CD4-positive, alpha-beta T cell (primary cell): ENCODE data around the gene XYLT1. TPM values are rescaled to one million over a fixed set of nuclear protein-coding genes. Genes with fewer than 3 reads are reported as not detected.

Experiments used
- ATAC-seq: fragments of 200-7000 bp; cut with Tn5 transposase; one replicate; pipeline ENCODE4 v1.10.0; 2022; ENCODE audit warnings: mild to moderate bottlenecking; ENCODE audit not compliant: poor library complexity
- CTCF ChIA-PET: fragments of 350-600 bp; sonication (Branson Sonifier 250); formaldehyde crosslinking; loops from one replicate; lab custom pipeline; 2021; ENCODE audit warnings: antibody characterized with exemption, inconsistent platforms; lab: Charles Lee
- POLR2A ChIA-PET: fragments of 350-600 bp; sonication (Branson Sonifier 250); formaldehyde crosslinking; loops from one replicate; lab custom pipeline; 2021; ENCODE audit warnings: antibody characterized with exemption, inconsistent platforms; lab: Charles Lee
- DNase-seq, 14 experiments: peaks; one replicate each; pipeline ENCODE4 v3.0.0-alpha.2; 2013 to 2020; ENCODE audit warnings: mixed read lengths in 2 of 14
- H3K27ac ChIP-seq, 2 donors: one replicate each; pipeline versions ENCODE4 v1.5.1 to v1.7.0; 2013; ENCODE audit warnings: low read length in 2 of 2, low read depth in 1 of 2, mild to moderate bottlenecking in 1 of 2
- H3K27me3 ChIP-seq, 2 experiments: 1 replicate in 1 of 2; 2 replicates in 1 of 2; pipeline versions ENCODE4 v1.6.1 to v1.7.0; 2013; ENCODE audit warnings: low read length in 2 of 2, control low read depth in 1 of 2, mild to moderate bottlenecking in 1 of 2, moderate library complexity in 1 of 2; ENCODE audit not compliant: insufficient read depth in 2 of 2, control insufficient read depth in 1 of 2
- H3K36me3 ChIP-seq: one replicate; pipeline ENCODE4 v1.6.1; 2013; ENCODE audit warnings: low read length, control low read depth; ENCODE audit not compliant: insufficient read depth
- H3K4me1 ChIP-seq: one replicate; pipeline ENCODE4 v1.6.1; 2013; ENCODE audit warnings: low read length, control low read depth; ENCODE audit not compliant: insufficient read depth
- H3K4me3 ChIP-seq: one replicate; pipeline ENCODE4 v1.5.1; 2013; ENCODE audit warnings: mild to moderate bottlenecking, low read length, moderate library complexity
- H3K9me3 ChIP-seq, 2 experiments: 1 replicate in 1 of 2; 2 replicates in 1 of 2; pipeline versions ENCODE4 v1.6.1 to v1.7.0; 2013; ENCODE audit warnings: low read length in 2 of 2, mild to moderate bottlenecking in 2 of 2, control low read depth in 1 of 2, moderate library complexity in 1 of 2; ENCODE audit not compliant: control insufficient read depth in 1 of 2, insufficient read depth in 1 of 2
- H3K27ac Mint-ChIP-seq: one replicate; pipeline ENCODE4 v1.8.0; 2020; ENCODE audit warnings: mixed read lengths
- H3K27me3 Mint-ChIP-seq: one replicate; pipeline ENCODE4 v1.8.0; 2021; ENCODE audit warnings: mixed read lengths
- H3K36me3 Mint-ChIP-seq: one replicate; pipeline ENCODE4 v1.8.0; 2021; ENCODE audit warnings: low read depth, mixed read lengths
- H3K4me1 Mint-ChIP-seq: one replicate; pipeline ENCODE4 v1.8.0; 2021; ENCODE audit warnings: low read depth, mixed read lengths
- H3K4me3 Mint-ChIP-seq: one replicate; pipeline ENCODE4 v1.8.0; 2020; ENCODE audit warnings: mild to moderate bottlenecking, mixed read lengths
- H3K9me3 Mint-ChIP-seq: one replicate; pipeline ENCODE4 v1.8.0; 2020; ENCODE audit warnings: mixed read lengths
- CTCF ChIP-seq: fragments of 200-600 bp; IDR thresholded peaks from one replicate; pipeline ENCODE4 v1.8.0; 2022; ENCODE audit warnings: antibody characterized with exemption, mild to moderate bottlenecking
- intact Hi-C, 2 experiments: fragments of 100-400 bp; cut with DNase I in 1 of 2; cut with micrococcal nuclease in 1 of 2; formaldehyde crosslinking; loops; one replicate each; pipeline versions ENCODE4 v1.15.1 to v1.9.0; 2023 to 2025; cut with DNase I, micrococcal nuclease
- total RNA-seq, 174 experiments: library from RNA in 2 of 174; stranded (reverse) in 2 of 174; gene quantifications; one replicate each; pipeline ENCODE4 v1.2.3 and lab custom pipeline; 2021 to 2026

XYLT1 gene
- total RNA-seq, 2 experiments from 2014 or later, result 26.0 to 27.1 TPM

DNA sequence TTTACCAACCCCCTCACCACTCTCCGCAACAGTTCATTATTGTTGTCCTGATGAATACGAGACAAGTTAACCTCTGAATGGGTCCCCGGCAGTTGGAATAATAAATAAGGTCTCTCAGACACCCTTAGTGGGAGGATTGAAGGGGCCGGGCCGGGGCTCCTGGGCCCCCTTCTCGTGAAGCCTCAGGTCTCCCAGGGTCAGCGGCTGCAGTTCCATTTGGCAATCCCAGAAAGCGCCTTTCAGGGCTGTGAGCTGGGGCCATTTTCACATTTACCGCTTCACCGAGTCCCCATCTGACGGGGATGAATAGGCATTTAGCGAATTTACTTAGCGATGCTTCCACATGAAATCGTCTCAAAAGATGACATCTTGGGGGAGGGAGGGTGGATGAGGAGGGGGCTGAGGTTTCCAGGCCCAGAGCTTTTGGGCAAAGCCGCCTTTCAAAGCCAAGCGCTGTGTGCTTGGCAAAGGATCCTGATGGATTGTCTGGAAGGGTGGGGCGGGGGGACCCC, 309.8 kb downstream of the XYLT1 start:
- CTCF ChIA-PET, result no interaction called here
- H3K36me3 ChIP-seq, result peaks cover 11% of the 10 kb centered on the region
- Mint-ChIP-seq H3K36me3 (peaks cover 46% of the 10 kb centered on the region), H3K4me3 (no peak overlapping the region), H3K4me1 (no peaks in the 10 kb centered on the region), H3K27me3 (no peaks in the 10 kb centered on the region), H3K9me3 (no peaks in the 10 kb centered on the region), H3K27ac (no peak overlapping the region)
- ATAC-seq (no peak), DNase-seq (no peak)
- H3K4me1 ChIP-seq, result no peaks in the 10 kb centered on the region
- POLR2A ChIA-PET, result no interaction called here
- H3K4me3 ChIP-seq, result no peak overlapping the region
- H3K27ac ChIP-seq, result no peak overlapping the region
- H3K9me3 ChIP-seq, result no peaks in the 10 kb centered on the region
- TF ChIP-seq CTCF, result no peak
- intact Hi-C loops, result no loop called here
- H3K27me3 ChIP-seq, result no peaks in the 10 kb centered on the region

GRCh38 chr16:17160285-17160853, 310.4 kb downstream of the XYLT1 start:
- CTCF ChIA-PET, result no interaction called here
- H3K27ac ChIP-seq, result no peak overlapping the region
- peaks cover 15% of the 10 kb centered on the region for H3K36me3 ChIP-seq
- no peak overlapping the region for H3K27ac Mint-ChIP-seq
- H3K4me1 Mint-ChIP-seq, result no peaks in the 10 kb centered on the region
- H3K27me3 Mint-ChIP-seq, result no peaks in the 10 kb centered on the region
- peaks cover 41% of the 10 kb centered on the region for H3K36me3 Mint-ChIP-seq
- no peaks in the 10 kb centered on the region for H3K27me3 ChIP-seq
- POLR2A ChIA-PET, result no interaction called here
- no peaks in the 10 kb centered on the region for H3K9me3 ChIP-seq
- no peaks in the 10 kb centered on the region for H3K4me1 ChIP-seq
- ATAC-seq (no peak), DNase-seq (no peak)
- no peak for TF ChIP-seq CTCF
- no peaks in the 10 kb centered on the region for H3K9me3 Mint-ChIP-seq
- no peak overlapping the region for H3K4me3 ChIP-seq
- H3K4me3 Mint-ChIP-seq, result no peak overlapping the region
- intact Hi-C loops, result no loop called here

DNA sequence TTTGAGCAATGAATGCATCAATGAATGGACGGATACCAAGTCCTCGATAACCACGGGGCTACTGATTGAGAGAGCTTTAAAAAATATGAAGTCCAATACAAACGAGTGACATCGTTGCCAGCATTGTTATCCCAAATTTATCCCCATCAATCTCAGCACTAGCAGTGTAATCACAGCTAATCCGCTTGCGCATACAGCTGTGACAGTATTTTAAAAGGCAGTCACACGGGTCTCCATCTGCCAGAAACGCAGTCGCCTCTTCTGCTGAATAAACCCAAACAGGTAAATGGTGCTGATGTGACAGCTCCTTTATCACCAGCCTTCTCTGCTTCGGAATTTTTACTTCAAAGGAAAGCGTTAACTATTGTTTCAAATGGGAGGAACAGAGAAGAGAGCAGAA, 311.1 kb downstream of the XYLT1 start:
- intact Hi-C loops, result no loop called here
- Histone ChIP-seq H3K4me1 (no peaks in the 10 kb centered on the region), H3K27me3 (no peaks in the 10 kb centered on the region), H3K36me3 (peaks cover 15% of the 10 kb centered on the region), H3K9me3 (no peaks in the 10 kb centered on the region), H3K4me3 (no peak overlapping the region), H3K27ac (no peak overlapping the region)
- CTCF ChIA-PET, result no interaction called here
- no peak for TF ChIP-seq CTCF
- Mint-ChIP-seq H3K27me3 (no peaks in the 10 kb centered on the region), H3K36me3 (peaks cover 47% of the 10 kb centered on the region), H3K4me3 (no peak overlapping the region), H3K4me1 (no peaks in the 10 kb centered on the region), H3K9me3 (no peaks in the 10 kb centered on the region), H3K27ac (no peak overlapping the region)
- POLR2A ChIA-PET, result no interaction called here
- ATAC-seq, result no peak
- DNase-seq, result no peak
